Endothelial cell of umbilical vein (primary cell): ENCODE results near the gene SIPA1L3. TPM values are rescaled to one million over a fixed set of nuclear protein-coding genes. Genes with fewer than 3 reads are reported as not detected.

Experiments used
- BruUV-seq: library from RNA; stranded (reverse); fragments of 400-500 nt; replicated peaks from 2 replicates; lab custom pipeline; 2021; lab: Mats Ljungman, UMichigan
- CTCF ChIA-PET: fragments of 300-600, 350-600 bp; sonication (Branson Sonifier 250); formaldehyde crosslinking; loops from one replicate; lab custom pipeline; 2021; ENCODE audit warnings: antibody characterized with exemption, inconsistent platforms; lab: Charles Lee
- POLR2A ChIA-PET: fragments of 300-600, 350-600 bp; sonication (Branson Sonifier 250); formaldehyde crosslinking; loops from one replicate; lab custom pipeline; 2021; ENCODE audit warnings: antibody characterized with exemption, inconsistent platforms; lab: Charles Lee
- DNase-seq: peaks from one replicate; pipeline ENCODE4 v3.0.0-alpha.2; 2011; ENCODE audit warnings: low read depth, low spot score
- FAIRE-seq: peaks from 2 replicates; lab custom pipeline; 2011; peaks lifted over from hg19 to GRCh38; lab: Jason Lieb, UNC
- H2AFZ ChIP-seq: 2 replicates; pipeline ENCODE4 v1.6.0; 2012; ENCODE audit warnings: low read depth, low read length, control low read depth, inconsistent platforms
- H3K27ac ChIP-seq: 2 replicates; pipeline ENCODE4 v1.5.1; 2011; ENCODE audit warnings: low read depth, mild to moderate bottlenecking, control low read depth, low read length, moderate library complexity; ENCODE audit not compliant: insufficient read depth
- H3K27me3 ChIP-seq, 2 experiments: 2 replicates each; pipeline versions ENCODE4 v1.6.0 to v1.6.1; 2011; ENCODE audit warnings: low read length in 2 of 2, mixed read lengths in 1 of 2; ENCODE audit not compliant: control insufficient read depth in 2 of 2, insufficient read depth in 2 of 2
- H3K36me3 ChIP-seq, 2 experiments: 2 replicates in 1 of 2; 3 replicates in 1 of 2; pipeline ENCODE4 v1.5.1; 2011; ENCODE audit warnings: low read length in 2 of 2, mild to moderate bottlenecking in 1 of 2, moderate library complexity in 1 of 2; ENCODE audit not compliant: control insufficient read depth in 2 of 2, insufficient read depth in 2 of 2; ENCODE audit errors: extremely low read depth in 1 of 2
- H3K4me1 ChIP-seq: 3 replicates; pipeline ENCODE4 v1.5.1; 2011; ENCODE audit warnings: mild to moderate bottlenecking, low read length; ENCODE audit not compliant: control insufficient read depth, insufficient read depth; ENCODE audit errors: extremely low read depth
- H3K4me2 ChIP-seq: 2 replicates; pipeline ENCODE4 v1.6.1; 2011; ENCODE audit warnings: low read length, control low read depth, mixed read lengths; ENCODE audit not compliant: insufficient read depth
- H3K4me3 ChIP-seq, 3 experiments: fragments of 200-600 bp in 1 of 3; sonication (generic), shearing (Covaris generic) in 1 of 3; replicated peaks in 1 of 3; 2 replicates each; pipeline ENCODE4 v1.5.1; 2011 to 2016; ENCODE audit warnings: control low read depth in 3 of 3, low read length in 3 of 3, mild to moderate bottlenecking in 2 of 3, inconsistent platforms in 1 of 3, low read depth in 1 of 3, moderate library complexity in 1 of 3; ENCODE audit not compliant: insufficient read depth in 1 of 3
- H3K79me2 ChIP-seq: 2 replicates; pipeline ENCODE4 v1.6.0; 2012; ENCODE audit warnings: low read length, inconsistent platforms; ENCODE audit not compliant: control insufficient read depth, insufficient read depth
- H3K9ac ChIP-seq: replicated peaks from 2 replicates; pipeline ENCODE3; 2011; ENCODE audit warnings: low read length, control low read depth; ENCODE audit not compliant: insufficient read depth; ENCODE audit errors: extremely low read depth
- H3K9me1 ChIP-seq: replicated peaks from 3 replicates; pipeline ENCODE4 v1.6.0; 2011; ENCODE audit warnings: mild to moderate bottlenecking, low read length; ENCODE audit not compliant: control insufficient read depth, insufficient read depth; ENCODE audit errors: extremely low read depth
- H3K9me3 ChIP-seq: replicated peaks from 2 replicates; pipeline ENCODE4 v1.5.1; 2012; ENCODE audit warnings: low read length, inconsistent platforms; ENCODE audit not compliant: control insufficient read depth, insufficient read depth
- H4K20me1 ChIP-seq: replicated peaks from 2 replicates; pipeline ENCODE3; 2011; ENCODE audit warnings: mild to moderate bottlenecking, low read length; ENCODE audit not compliant: control insufficient read depth, insufficient read depth; ENCODE audit errors: extremely low read depth
- CTCF ChIP-seq, 2 donors: IDR thresholded peaks; 1 replicate in 1 of 2; 2 replicates in 1 of 2; pipeline ENCODE4 v1.5.1; 2011; ENCODE audit warnings: low read length in 2 of 2, mild to moderate bottlenecking in 2 of 2, moderate library complexity in 2 of 2, control low read depth in 1 of 2, inconsistent platforms in 1 of 2, low read depth in 1 of 2; ENCODE audit not compliant: insufficient read depth in 1 of 2; ENCODE audit errors: extremely low read depth in 1 of 2
- EZH2 ChIP-seq: IDR thresholded peaks from 2 replicates; pipeline ENCODE4 v1.6.1; 2012; ENCODE audit warnings: borderline replicate concordance, low read depth, mild to moderate bottlenecking, moderate library complexity, low read length, inconsistent platforms; ENCODE audit not compliant: severe bottlenecking
- FOS ChIP-seq: IDR thresholded peaks from 2 replicates; pipeline ENCODE4 v1.6.1; 2011; ENCODE audit warnings: mild to moderate bottlenecking, low read length, moderate library complexity, borderline replicate concordance; ENCODE audit not compliant: insufficient read depth
- GATA2 ChIP-seq: IDR thresholded peaks from 2 replicates; pipeline ENCODE4 v1.7.0; 2011; ENCODE audit warnings: low read depth, mild to moderate bottlenecking, moderate library complexity, mixed read lengths, low read length; ENCODE audit not compliant: insufficient read length, insufficient read depth
- JUN ChIP-seq: IDR thresholded peaks from 2 replicates; pipeline ENCODE4 v1.6.1; 2011; ENCODE audit warnings: borderline replicate concordance, low read depth; ENCODE audit not compliant: insufficient read length, insufficient read depth
- MAX ChIP-seq: IDR thresholded peaks from 2 replicates; pipeline ENCODE4 v1.6.1; 2011; ENCODE audit not compliant: insufficient read depth, insufficient read length
- MYC ChIP-seq: IDR thresholded peaks from one replicate; pipeline ENCODE4 v1.6.1; 2011; ENCODE audit warnings: mild to moderate bottlenecking, low read depth, low read length
- POLR2A ChIP-seq: IDR thresholded peaks from 2 replicates; pipeline ENCODE4 v1.6.1; 2012; ENCODE audit warnings: low read depth, mild to moderate bottlenecking, control low read depth, low read length
- POLR2AphosphoS5 ChIP-seq: IDR thresholded peaks from 2 replicates; pipeline ENCODE4 v1.6.1; 2012; ENCODE audit warnings: low read depth, mild to moderate bottlenecking, control low read depth, low read length, moderate library complexity; ENCODE audit not compliant: insufficient read depth
- dilution Hi-C: fragments of 300-500 bp; cut with MboI; formaldehyde crosslinking; loops from one replicate; pipeline ENCODE4 v1.15.0; 2019; ENCODE audit warnings: low sequenced_read_pairs; ENCODE audit not compliant: extremely low pct_ligation_motif_present
- intact Hi-C: fragments of 100-400 bp; cut with micrococcal nuclease; formaldehyde crosslinking; loops from one replicate; pipeline ENCODE4 v1.10.0; 2022
- polyA plus RNA-seq, 4 experiments: library from polyadenylated mRNA; depleted of rRNA in 3 of 4; stranded (reverse) in 3 of 4; unstranded in 1 of 4; fragments of >200 nt; gene quantifications; 2 replicates each; pipeline versions ENCODE4 v1.2.1 to v1.2.3, GENCODE V29; 2011 to 2012; ENCODE audit warnings: missing spikeins in 1 of 4
- total RNA-seq: library from RNA; stranded (reverse); gene quantifications from 2 replicates; pipeline ENCODE4 v1.2.3, GENCODE V29; 2021

SIPA1L3 gene
- total and polyA plus RNA-seq, 2 donors (not counting 3 experiments of a cell fraction or from before 2014, with no cell fraction given) = 14.2 to 47.2 TPM

GRCh38 chr19:37972803-37973202, 65.8 kb downstream of the SIPA1L3 start:
- Histone ChIP-seq H3K9me1 (no peaks in the 10 kb centered on the region), H3K4me2 (no peak overlapping the region), H3K4me3 (no peak overlapping the region), H2AFZ (no peak overlapping the region), H4K20me1 (no peaks in the 10 kb centered on the region), H3K79me2 (peaks cover 48% of the 10 kb centered on the region), H3K9ac (no peak overlapping the region), H3K27ac (no peak overlapping the region), H3K4me1 (peaks cover 3% of the 10 kb centered on the region), H3K36me3 (no peaks in the 10 kb centered on the region), H3K27me3 (no peaks in the 10 kb centered on the region), H3K9me3 (peaks cover 2% of the 10 kb centered on the region)
- FAIRE-seq (no peak), DNase-seq (no peak)
- TF ChIP-seq MAX = no peak
- no peak for TF ChIP-seq POLR2A
- no peak for TF ChIP-seq MYC
- TF ChIP-seq FOS = no peak
- TF ChIP-seq EZH2 = no peak
- no peak for TF ChIP-seq POLR2AphosphoS5
- TF ChIP-seq JUN = no peak
- no peak for TF ChIP-seq GATA2
- no peak for TF ChIP-seq CTCF (IDR thresholded peaks at IDR 0.05; ENCODE audit: extremely low read depth in 1 of 2, insufficient read depth in 1 of 2, low read depth in 1 of 2, low read length in 2 of 2)
- POLR2A ChIA-PET = no interaction called here
- dilution Hi-C loops (no loop called here), intact Hi-C loops (no loop called here)
- BruUV-seq = no TSS peak
- CTCF ChIA-PET = no interaction called here
